GM19043 (cell line): Measurements from ENCODE around the gene POLR1F.
"Not testable (repeated sequence)": the region's sequence is repeated elsewhere in the genome, so short reads cannot be mapped to it uniquely, and the experiment has no call there.

ENCODE experiments used
- ATAC-seq: cut with Tn5 transposase; IDR thresholded peaks from one replicate; pipeline ENCODE4 v1.9.1; 2021; ENCODE audit warnings: low read depth; ENCODE audit not compliant: unreplicated experiment

Gene POLR1F, protein sequence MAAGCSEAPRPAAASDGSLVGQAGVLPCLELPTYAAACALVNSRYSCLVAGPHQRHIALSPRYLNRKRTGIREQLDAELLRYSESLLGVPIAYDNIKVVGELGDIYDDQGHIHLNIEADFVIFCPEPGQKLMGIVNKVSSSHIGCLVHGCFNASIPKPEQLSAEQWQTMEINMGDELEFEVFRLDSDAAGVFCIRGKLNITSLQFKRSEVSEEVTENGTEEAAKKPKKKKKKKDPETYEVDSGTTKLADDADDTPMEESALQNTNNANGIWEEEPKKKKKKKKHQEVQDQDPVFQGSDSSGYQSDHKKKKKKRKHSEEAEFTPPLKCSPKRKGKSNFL

DNA sequence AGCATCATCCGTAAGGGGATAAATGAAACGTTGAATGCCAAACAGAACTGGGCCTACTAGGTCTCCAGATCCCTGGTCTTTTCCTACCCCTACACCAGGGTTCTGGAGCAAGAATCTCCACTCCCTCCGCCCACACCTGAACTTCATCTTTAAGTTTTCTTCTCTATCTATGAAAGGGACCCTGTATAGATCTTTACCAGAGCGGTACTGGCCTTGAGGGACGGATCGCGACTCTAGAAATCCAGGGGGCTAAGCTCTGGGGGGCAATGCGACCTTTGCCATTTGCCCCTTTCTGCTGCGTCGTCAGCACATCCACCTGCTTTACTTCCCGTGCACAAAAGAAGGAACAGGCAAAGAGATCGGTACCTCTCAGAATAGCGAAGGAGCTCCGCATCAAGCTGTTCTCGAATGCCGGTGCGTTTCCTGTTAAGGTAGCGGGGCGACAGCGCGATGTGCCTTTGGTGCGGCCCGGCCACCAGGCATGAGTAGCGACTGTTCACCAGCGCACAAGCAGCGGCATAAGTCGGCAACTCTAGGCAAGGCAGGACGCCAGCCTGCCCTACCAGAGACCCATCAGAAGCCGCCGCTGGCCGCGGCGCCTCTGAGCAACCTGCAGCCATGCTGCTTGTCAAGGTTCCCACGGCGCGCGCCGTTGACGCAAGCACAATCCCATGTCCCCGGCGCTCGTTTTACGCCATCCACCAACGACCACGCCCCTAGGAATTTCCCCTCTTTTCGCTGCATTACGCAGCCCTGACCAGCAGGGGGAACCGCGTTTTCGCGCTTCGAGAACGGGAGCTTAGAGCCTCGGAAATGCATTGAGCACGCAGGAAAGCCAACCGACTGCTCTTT lies at the start of gene POLR1F:
Gene POLR1F (minus strand): TSS at position 641 of the 852 bp plus-strand sequence. CDS start 21 bp downstream, at position 620.
- ATAC-seq, result peak; percentile 98

DNA sequence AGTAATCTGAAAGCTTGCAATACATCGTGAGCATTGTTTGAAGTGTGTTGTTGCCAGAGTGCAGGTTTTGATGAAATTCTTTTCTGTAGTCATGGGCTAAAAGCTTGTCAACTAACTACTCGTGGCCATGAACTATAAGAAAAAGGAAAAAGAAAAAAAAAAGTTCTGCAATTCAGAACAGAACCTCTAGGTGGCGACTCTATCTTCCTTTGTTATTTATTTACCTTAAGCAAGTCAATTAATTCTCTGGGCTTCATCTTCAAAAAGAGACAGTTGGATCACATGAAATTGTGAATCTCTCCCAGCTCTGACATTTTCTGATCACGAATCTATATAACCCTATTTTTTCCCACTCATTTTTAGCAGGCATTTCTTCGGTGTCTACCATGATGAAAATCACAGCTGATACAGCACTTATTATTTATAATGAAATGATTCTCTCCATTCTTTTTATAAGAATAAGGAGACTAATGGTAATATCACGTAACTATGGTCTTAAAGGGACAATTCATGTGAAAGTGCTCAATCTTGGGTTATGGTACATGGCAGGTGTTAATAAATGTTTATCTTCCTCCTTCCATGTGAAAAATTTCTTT lies 45.8 kb upstream of the POLR1F start:
- ATAC-seq, result no peak

DNA sequence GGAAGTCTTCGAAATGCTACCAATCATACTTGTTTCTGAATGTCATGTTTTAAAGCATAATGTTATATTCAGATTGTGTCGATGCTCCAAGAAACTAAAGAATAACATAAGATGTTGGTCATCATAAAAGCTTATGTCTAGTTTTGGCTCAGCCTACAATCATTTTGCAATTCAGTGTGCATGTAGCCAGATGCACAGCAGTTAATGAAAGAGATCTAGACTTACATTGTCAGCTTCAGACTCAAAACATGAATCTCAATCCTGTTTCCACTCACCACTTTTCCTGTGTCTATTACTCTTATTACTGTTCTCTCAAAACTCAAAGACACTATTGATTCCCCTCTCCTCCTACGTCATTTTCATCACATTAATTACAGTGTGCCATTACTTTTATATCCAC lies 43.2 kb upstream of the POLR1F start:
- ATAC-seq, result no peak

DNA sequence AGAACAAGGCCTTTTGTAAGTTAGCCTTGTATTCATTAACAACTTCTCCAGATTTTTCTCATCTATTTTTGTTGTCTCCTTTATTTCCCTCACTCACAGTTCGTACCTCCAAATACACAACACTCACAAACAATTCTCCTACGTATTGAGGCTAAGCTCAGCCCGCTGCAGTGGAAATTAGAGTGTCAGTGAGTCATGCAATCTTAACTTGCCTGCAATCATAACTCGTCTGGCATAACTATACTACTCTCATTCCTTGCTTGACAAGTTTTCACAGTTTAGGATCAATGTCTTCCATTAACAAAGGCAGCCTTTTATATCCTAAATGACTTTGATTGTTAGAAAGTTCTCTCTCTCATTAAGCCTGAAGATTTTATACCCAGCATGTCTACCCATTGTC lies 40.8 kb upstream of the POLR1F start:
- ATAC-seq, result no peak

DNA sequence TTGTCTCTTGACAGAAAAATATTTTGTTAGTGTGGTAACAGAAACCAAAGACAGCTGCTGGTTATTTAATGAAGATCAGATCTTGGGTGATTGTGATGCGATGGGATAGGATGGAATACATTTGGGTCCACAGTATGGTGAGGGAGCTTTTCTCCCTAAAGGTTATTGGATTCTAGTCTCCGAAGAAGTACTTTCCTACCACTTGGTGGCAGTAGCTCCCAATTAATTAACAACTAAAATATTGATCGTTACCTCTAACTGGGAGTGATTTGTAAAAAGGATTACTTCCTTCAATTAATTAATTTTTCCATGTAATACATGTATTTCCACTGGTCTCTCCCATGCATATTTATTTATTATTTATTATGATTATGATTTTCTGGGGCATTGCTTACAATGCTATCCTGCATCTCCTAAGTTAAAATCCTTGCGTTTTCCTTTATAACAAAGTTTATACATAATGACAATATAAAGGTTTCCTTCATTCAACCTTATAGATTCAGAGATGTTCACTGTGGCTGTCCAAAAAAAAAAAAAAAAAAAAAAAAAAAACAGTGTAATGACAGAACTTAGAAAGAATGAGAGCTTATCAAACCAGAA lies 39.0 kb upstream of the POLR1F start:
- ATAC-seq, result no peak

DNA sequence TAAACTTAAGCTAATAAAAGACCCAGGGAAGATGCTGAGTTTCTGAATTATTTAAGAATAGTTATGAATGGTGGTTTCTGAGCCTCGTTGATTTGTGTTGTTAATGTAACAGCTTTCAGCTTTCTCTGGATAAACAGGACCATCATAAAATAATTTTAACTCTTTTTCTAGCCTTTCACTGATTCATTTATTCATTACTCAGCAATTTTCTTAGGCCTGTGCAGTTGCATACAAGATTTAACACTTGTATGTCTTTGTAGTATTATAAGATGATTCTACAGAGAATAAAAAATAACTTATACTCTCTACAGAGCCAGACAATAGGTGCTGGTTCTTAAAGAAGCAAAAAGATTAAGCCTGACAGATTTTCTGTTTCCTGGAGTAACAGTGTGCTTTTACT lies 35.2 kb upstream of the POLR1F start:
- ATAC-seq, result no peak

DNA sequence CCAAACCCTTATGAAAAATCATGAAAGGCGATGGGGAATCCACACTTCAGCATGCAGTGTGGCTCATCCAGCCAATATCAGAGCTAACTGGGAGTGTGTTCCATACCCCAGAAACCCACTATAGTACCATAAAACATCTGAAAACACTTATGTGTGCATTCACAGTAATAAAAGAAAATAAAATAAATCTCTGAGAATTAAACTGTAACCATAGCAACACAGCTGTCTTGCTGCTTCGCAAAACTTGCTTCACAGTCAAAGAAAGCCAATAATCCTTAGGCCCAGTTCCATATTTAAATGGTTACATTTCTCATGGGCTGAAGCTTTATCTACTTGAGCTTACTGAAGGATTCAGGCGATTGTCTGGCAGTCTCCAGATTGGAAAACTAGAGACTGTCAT lies 19.9 kb upstream of the POLR1F start:
- ATAC-seq, result no peak

DNA sequence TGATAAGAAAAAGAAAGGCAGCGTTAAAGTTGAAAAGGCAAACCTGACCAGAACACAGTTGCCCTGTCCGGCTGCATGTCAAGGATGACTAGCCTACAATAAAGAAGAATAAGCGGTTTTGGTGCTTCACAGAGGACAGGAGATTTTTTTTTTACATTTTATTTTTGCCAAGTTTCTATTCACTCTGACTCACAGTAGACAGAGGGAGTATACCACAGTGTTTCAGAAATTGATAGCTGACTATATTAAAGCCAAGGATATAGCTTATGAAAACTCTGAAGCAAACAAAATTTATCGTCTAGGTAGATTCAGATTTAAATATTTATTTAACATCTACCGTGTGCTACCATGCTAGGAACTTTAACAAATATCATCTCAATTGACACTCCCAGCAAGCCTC lies 16.9 kb upstream of the POLR1F start:
- ATAC-seq, result no peak

DNA sequence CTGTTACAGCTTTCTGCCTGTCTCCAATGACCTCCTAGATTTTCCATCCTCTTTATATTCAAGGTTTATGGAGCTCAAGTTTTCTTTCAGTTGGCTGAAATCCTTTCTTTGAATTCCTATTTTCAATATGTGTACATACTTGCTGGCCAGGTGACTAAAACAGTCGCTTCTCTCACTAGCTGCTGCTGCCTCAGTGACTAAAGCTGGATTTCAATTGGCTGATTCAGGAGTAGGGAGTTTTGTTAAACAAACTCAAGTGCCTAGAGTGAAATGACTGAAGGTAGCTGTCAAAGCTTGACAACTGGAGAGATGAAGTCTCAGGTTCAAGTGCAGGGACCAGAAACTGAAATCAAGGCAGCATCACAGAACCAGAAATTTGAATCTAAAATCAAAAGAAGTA lies 6.7 kb upstream of the POLR1F start:
- ATAC-seq, result no peak

DNA sequence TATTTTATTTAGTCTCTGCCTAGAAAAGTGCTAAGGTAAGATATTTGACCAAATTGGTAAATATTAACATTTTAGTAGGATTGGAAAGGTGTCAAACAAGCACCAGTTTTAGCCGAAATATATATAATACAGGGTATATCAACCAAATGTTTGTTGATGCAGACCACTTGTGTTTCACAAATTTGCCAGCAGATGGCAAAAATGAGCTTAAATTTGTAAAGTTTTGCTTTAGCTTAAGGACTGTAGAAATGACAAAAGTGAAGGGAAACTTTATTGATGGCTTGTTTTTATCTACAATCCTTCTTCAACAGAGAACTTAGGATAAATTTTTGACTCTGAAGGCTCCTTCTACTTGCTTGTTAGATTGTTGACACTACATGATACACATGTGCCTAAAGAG lies 4.8 kb upstream of the POLR1F start:
- ATAC-seq, result no peak

DNA sequence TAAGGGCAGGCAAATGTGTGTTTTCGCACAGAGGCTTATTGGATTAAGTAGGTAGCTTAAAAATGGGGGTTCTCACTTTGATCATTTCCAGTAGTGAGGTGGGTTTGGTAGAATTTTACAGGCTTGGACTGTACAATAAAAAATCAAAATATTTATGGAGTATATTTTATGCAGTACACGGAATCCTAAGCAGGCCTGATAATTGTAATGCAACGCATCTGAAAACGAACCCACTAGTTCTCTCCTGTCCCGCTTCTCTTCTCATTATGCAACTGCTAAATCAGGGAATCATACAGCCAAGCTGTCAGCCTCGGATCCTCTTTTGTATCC lies 377 bp upstream of the POLR1F start:
- ATAC-seq, result no peak

DNA sequence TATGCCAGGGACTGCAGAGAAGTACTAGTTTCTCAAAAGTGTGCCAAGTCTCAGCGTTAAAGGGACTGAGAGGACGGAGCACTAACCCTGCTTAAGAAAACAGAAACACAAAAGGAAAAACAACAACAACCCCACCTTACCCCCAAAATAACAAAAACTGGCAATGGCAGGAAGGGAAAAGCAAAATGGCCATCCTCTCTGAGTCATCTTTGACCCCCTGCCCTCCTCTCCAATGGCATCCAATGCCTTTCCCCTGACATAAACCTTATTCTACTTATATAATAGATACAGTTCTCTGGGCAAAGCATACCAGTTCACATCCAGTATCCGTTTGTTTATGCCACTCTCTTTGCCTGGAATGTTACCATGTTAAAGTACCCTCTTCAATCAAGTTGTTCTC lies 1.6 kb downstream of the POLR1F start:
- ATAC-seq, result no peak

DNA sequence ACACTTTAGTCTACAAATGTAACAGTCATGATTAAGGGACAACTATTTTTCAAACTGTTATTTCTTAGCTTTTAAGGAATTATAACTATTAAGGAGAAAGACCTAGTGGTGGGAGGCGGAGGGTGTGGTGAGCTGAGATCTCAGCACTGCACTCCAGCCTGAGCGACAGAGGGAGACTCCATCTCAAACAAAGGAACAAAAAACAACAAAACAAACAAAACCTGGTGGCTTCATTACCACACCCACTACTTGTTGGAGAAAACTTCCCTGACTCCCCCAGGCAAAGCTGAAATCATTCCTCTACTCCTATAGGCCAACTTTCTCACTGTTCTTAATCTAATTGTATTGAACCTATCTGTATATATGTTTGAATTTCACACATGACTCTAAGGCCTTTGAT lies 3.2 kb downstream of the POLR1F start:
- no peak for ATAC-seq

DNA sequence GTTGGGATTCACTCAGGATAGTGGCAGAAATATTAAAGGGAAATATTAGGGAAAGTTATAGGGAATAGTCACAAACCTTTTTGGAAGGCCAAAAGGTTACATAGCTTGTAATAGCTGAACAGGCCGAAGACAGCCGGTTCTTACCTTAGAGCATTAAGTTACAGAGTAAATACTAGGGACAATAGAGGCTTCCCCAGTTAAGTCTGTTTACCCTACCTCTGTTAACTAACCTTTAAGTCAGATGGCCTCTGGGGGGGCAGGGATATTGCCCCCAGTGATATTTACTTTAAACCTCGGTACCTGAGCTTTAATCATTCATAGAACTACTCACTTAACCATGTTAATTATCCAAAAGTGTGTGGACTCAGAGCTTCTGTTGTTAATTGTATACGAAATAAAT lies 7.4 kb downstream of the POLR1F start:
- no peak for ATAC-seq

DNA sequence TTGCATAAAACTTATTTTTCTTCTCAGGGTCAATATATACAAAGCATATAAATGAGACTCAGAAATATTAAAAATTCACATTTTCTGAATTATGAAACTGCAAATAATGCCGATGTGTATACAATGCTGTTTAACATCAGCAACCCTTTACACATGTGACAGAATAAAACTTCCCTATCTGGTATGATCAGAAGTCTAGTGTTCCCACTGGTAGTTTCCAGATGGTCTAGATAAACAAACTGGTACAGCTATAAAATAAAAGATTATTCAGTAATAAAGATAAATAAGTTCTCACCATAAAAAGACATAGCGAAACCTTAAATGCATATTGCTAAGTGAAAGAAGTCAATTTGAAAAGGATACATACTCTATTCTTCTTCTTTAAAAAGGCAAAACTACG lies 7.9 kb downstream of the POLR1F start:
- ATAC-seq, result no peak

DNA sequence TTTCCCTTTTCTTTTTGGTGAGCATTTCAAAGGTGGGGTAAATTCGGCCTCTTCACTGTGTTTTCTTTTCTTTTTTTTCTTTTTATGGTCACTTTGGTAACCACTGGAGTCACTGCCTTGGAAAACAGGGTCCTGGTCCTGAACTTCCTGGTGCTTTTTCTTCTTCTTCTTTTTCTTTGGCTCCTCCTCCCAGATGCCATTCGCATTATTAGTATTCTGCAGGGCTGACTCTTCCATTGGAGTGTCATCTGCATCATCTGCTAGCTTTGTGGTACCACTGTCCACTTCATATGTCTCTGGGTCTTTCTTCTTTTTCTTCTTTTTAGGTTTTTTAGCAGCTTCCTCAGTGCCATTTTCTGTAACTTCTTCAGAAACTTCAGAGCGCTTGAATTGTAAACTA lies 10.5 kb downstream of the POLR1F start:
- no peak for ATAC-seq

DNA sequence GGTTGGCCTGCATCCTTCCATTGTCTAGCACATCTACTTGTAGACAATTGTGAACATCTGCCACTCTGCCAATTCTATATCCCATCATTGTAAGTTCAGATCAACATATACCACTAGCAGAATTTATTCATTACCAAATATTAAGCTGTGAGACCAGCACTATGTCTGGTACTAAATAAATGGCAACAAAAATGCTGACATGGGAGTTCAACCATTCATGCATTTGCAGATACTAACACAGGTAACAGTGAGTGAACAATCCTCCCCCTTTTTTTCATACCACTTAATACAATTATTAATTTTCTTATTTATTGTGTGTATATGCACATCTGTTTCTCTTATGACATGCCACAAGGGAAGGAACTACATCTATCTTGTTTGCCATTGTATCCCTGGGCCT lies 11.9 kb downstream of the POLR1F start:
- ATAC-seq, result no peak

DNA sequence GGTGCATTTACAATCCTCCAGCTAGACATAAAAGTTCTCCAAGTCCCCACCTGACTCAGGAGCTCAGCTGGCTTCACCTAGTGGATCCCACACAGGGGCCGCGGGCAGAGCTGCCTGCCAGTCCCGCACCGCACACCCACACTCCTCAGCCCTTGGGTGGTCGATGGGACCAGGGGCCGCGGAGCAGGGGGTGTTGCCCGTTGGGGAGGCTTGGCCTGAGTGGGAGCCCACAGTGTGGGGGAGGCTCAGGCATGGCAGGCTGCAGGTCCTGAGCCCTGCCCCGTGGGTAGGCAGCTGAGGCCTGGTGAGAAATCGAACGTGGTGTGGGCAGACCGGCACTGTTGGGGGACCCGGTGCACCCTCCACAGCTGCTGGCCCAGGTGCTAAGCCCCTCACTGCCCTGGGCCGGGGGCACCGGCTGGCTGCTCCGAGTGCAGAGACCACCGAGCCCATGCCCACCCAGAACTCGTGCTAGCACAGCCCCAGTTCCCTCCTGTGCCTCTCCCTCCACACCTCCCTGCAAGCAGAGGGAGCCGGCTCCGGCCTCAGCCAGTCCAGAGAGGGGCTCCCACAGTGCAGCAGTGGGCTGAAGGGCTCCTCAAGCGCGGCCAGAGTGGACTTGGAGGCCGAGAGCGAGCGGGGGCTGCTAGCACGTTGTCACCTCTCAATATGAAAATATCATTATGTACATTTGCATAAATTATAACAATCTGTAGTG lies 16.6 kb downstream of the POLR1F start:
- ATAC-seq, result no peak

DNA sequence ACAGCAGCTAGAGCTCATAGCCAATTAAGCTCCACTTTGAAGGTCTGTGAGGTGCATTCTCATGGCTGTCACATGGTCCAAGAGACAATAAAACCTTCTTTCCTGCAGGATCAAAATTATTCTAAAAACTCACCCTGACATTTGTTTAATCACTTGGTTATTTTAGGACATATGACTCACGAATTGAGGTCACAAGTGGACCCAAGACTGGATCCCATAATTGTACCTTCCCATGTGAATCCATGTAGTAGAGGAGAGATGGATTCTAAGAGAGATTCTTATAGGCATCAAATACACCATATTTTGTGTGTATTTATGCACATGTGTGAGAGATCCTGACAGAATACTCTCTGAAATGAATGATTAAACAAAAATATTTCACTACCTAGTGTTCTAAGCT lies 18.1 kb downstream of the POLR1F start:
- no peak for ATAC-seq

DNA sequence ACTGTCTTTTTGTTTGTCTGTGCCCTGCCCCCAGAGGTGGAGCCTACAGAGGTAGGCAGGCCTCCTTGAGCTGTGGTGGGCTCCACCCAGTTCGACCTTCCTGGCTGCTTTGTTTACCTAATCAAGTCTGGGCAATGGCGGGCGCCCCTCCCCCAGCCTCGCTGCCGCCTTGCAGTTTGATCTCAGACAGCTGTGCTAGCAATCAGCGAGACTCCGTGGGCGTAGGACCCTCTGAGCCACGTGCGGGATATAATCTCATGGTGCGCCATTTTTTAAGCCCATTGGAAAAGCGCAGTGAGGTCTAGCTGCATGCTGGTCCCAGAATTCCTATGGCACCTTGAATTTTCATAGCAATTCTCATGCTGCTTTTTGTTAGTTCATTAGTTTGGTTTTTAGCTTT lies 19.7 kb downstream of the POLR1F start:
- ATAC-seq, result not testable (repeated sequence)

DNA sequence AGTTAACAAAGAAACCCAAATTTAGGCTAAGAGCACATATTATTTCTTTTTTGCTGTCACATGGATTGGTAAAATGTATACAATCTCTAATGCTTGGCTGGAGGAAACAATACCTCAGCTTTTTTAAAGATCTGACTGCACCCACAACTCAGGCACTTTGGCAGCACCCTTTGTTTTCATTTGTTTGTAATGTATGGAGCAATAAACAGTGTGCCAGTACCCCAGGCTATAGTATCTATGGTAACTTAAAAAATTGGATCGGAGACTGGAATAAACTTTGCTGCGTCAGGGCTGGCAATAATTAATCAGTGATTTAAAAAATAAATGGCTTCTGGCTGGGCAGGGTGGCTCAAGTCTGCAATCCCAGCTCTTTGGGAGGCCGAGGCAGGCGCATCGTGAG lies 27.2 kb downstream of the POLR1F start:
- no peak for ATAC-seq
